Measurements from ENCODE around the gene SLC39A11.

GRCh38 chr17:72794152-72794551 is 298.3 kb downstream of the SLC39A11 start:
- TF ChIP-seq CTCF (IDR thresholded peaks at IDR 0.05) = no peak
- no peak for TF ChIP-seq EP300 (IDR thresholded peaks at IDR 0.05; ENCODE audit: borderline replicate concordance in 1 of 2, low read depth in 1 of 2, low read length in 1 of 2)
